HepG2 (cell line): ENCODE results near the gene PLEKHA5. TPM values are rescaled to one million over a fixed set of nuclear protein-coding genes. Genes with fewer than 3 reads are reported as not detected.

Experiments used
- ATAC-seq: fragments of 200-7000 bp; cut with Tn5 transposase; 3 replicates; pipeline ENCODE4 v1.9.1; 2020; ENCODE audit warnings: mild to moderate bottlenecking, moderate library complexity
- BruUV-seq: library from RNA; stranded (reverse); fragments of 400-500 nt; replicated peaks from 2 replicates; lab custom pipeline; 2021; lab: Mats Ljungman, UMichigan
- CTCF ChIA-PET: fragments of 300-600 bp; formaldehyde crosslinking; extraction: SDS; loops from one replicate; lab custom pipeline; 2021; ENCODE audit warnings: low total read pairs, inconsistent platforms, low intra/inter-chr PET ratio; lab: Yijun Ruan, JAX
- POLR2A ChIA-PET: fragments of 350-600 bp; sonication (Branson Sonifier 250); formaldehyde crosslinking; loops from one replicate; lab custom pipeline; 2020; ENCODE audit warnings: antibody characterized with exemption, inconsistent platforms; lab: Yijun Ruan, JAX
- DNase-seq: peaks from one replicate; pipeline ENCODE4 v3.0.0-alpha.2; 2015; ENCODE audit warnings: low spot score
- FAIRE-seq: peaks from 3 replicates; lab custom pipeline; 2011; peaks lifted over from hg19 to GRCh38; lab: Jason Lieb, UNC
- H2AFZ ChIP-seq: one replicate; pipeline ENCODE4 v1.6.1; 2011; ENCODE audit warnings: low read length, inconsistent platforms
- H3K27ac ChIP-seq: fragments of 300-600 bp; 3 replicates; pipeline ENCODE4 v1.8.0; 2011; ENCODE audit warnings: mixed run types, mild to moderate bottlenecking, mixed read lengths, low read length, inconsistent platforms; ENCODE audit not compliant: insufficient read depth; ENCODE audit errors: extremely low read length
- H3K27me3 ChIP-seq, 2 experiments: fragments of 200-600 bp in 1 of 2; 2 replicates in 1 of 2; 3 replicates in 1 of 2; pipeline versions ENCODE4 v1.6.0 to v1.8.0; 2011; ENCODE audit warnings: low read length in 2 of 2, mild to moderate bottlenecking in 2 of 2, moderate library complexity in 2 of 2, inconsistent platforms in 1 of 2; ENCODE audit not compliant: insufficient read depth in 2 of 2, control insufficient read depth in 1 of 2
- H3K36me3 ChIP-seq, 2 experiments: fragments of 200-600 bp in 1 of 2; replicated peaks in 1 of 2; 2 replicates in 1 of 2; 3 replicates in 1 of 2; pipeline versions ENCODE4 v1.5.1 to v1.8.0; 2011; ENCODE audit warnings: low read length in 2 of 2, inconsistent platforms in 1 of 2; ENCODE audit not compliant: insufficient read depth in 2 of 2, control insufficient read depth in 1 of 2
- H3K4me1 ChIP-seq: 2 replicates; pipeline ENCODE4 v1.5.1; 2012; ENCODE audit warnings: low read length, inconsistent platforms; ENCODE audit not compliant: insufficient read depth
- H3K4me2 ChIP-seq: 2 replicates; pipeline ENCODE4 v1.6.0; 2011; ENCODE audit warnings: low read depth, low read length, inconsistent platforms
- H3K4me3 ChIP-seq, 3 experiments: fragments of 200-600 bp in 1 of 3; sonication (generic), shearing (Covaris generic) in 1 of 3; replicated peaks in 1 of 3; 2 replicates each; pipeline ENCODE4 v1.5.1; 2011 to 2016; ENCODE audit warnings: low read length in 3 of 3, inconsistent platforms in 2 of 3, low read depth in 2 of 3, mild to moderate bottlenecking in 2 of 3, control low read depth in 1 of 3, mixed read lengths in 1 of 3; ENCODE audit not compliant: insufficient read depth in 1 of 3
- H3K79me2 ChIP-seq: one replicate; pipeline ENCODE4 v1.6.1; 2011; ENCODE audit warnings: low read length, inconsistent platforms; ENCODE audit not compliant: insufficient read depth
- H3K9ac ChIP-seq: 2 replicates; pipeline ENCODE4 v1.6.0; 2011; ENCODE audit warnings: mild to moderate bottlenecking, low read depth, low read length, inconsistent platforms; ENCODE audit not compliant: insufficient read depth
- H3K9me3 ChIP-seq: 2 replicates; pipeline ENCODE4 v1.5.1; 2012; ENCODE audit warnings: mild to moderate bottlenecking, low read length
- H4K20me1 ChIP-seq: 2 replicates; pipeline ENCODE4 v1.6.0; 2011; ENCODE audit warnings: inconsistent platforms, mild to moderate bottlenecking, low read length, moderate library complexity; ENCODE audit not compliant: insufficient read depth
- CBX2 ChIP-seq, 2 experiments: fragments of 200-600 bp in 1 of 2; sonication (generic); formaldehyde crosslinking in 1 of 2; IDR thresholded peaks; 2 replicates each; pipeline versions ENCODE4 v1.7.0 to v1.8.1; 2018 to 2022; ENCODE audit warnings: low read depth in 2 of 2, low read length in 1 of 2, mild to moderate bottlenecking in 1 of 2, missing genetic modification reagents in 1 of 2
- CCAR2 ChIP-seq: fragments of 200-400 bp; formaldehyde crosslinking; optimal IDR thresholded peaks from 2 replicates; pipeline ENCODE3; 2018; ENCODE audit warnings: low read depth, mild to moderate bottlenecking, low read length, moderate library complexity
- ERF ChIP-seq: IDR thresholded peaks from 2 replicates; pipeline ENCODE4 v1.6.1; 2018; ENCODE audit warnings: missing biosample characterization, missing genetic modification reagents
- FOSL2 ChIP-seq: sonication (generic); formaldehyde crosslinking; IDR thresholded peaks from 2 replicates; pipeline ENCODE4 v1.4.0; 2020; ENCODE audit warnings: missing genetic modification reagents
- GMEB1 ChIP-seq: sonication (generic); formaldehyde crosslinking; IDR thresholded peaks from 2 replicates; pipeline ENCODE4 v1.5.1; 2020; ENCODE audit warnings: missing genetic modification reagents, mild to moderate bottlenecking, borderline replicate concordance
- HIC2 ChIP-seq: sonication (generic); formaldehyde crosslinking; IDR thresholded peaks from 2 replicates; pipeline ENCODE4 v1.9.0; 2022; ENCODE audit warnings: low read depth, missing genetic modification reagents
- HINFP ChIP-seq: sonication (generic); formaldehyde crosslinking; IDR thresholded peaks from 2 replicates; pipeline ENCODE4 v1.4.0; 2020; ENCODE audit warnings: low read depth, mild to moderate bottlenecking, missing genetic modification reagents
- MAFF ChIP-seq: IDR thresholded peaks from 2 replicates; pipeline ENCODE4 v1.6.1; 2011; ENCODE audit warnings: low read depth, low read length, improper control_type of control experiment
- MAFK ChIP-seq, 2 experiments: IDR thresholded peaks in 1 of 2; conservative IDR thresholded peaks in 1 of 2; 2 replicates each; pipeline ENCODE4 v1.6.1; 2011; ENCODE audit warnings: improper control_type of control experiment in 2 of 2, low read length in 2 of 2
- NFE2L1 ChIP-seq: sonication (generic); formaldehyde crosslinking; IDR thresholded peaks from 2 replicates; pipeline ENCODE4 v1.4.0; 2020; ENCODE audit warnings: missing genetic modification reagents, mild to moderate bottlenecking, borderline replicate concordance
- NPAS2 ChIP-seq: sonication (generic); formaldehyde crosslinking; IDR thresholded peaks from 2 replicates; pipeline ENCODE4 v1.8.0; 2022; ENCODE audit warnings: mild to moderate bottlenecking, missing genetic modification reagents, borderline replicate concordance
- ZGPAT ChIP-seq: IDR thresholded peaks from 2 replicates; pipeline ENCODE4 v1.6.1; 2016; ENCODE audit warnings: mild to moderate bottlenecking
- ZNF343 ChIP-seq: sonication (generic); formaldehyde crosslinking; IDR thresholded peaks from 2 replicates; pipeline ENCODE4 v1.4.0; 2020; ENCODE audit warnings: mild to moderate bottlenecking, missing genetic modification reagents
- ZNF772 ChIP-seq: sonication (generic); formaldehyde crosslinking; IDR thresholded peaks from 2 replicates; pipeline ENCODE4 v1.5.0; 2020; ENCODE audit warnings: mild to moderate bottlenecking, missing genetic modification reagents
- ZNF780A ChIP-seq: sonication (generic); formaldehyde crosslinking; IDR thresholded peaks from 2 replicates; pipeline ENCODE4 v1.8.0; 2022; ENCODE audit warnings: mild to moderate bottlenecking, missing genetic modification reagents, moderate library complexity
- ZSCAN12 ChIP-seq: sonication (generic); formaldehyde crosslinking; IDR thresholded peaks from 2 replicates; pipeline ENCODE4 v1.9.0; 2021; ENCODE audit warnings: mild to moderate bottlenecking, missing genetic modification reagents
- in situ Hi-C: cut with HindIII; loops from 2 replicates; pipeline ENCODE4 v1.10.0; 2017; ENCODE audit warnings: low pct_unique_long_range_greater_than_20kb; ENCODE audit not compliant: extremely low pct_ligation_motif_present
- intact Hi-C: fragments of 100-400 bp; cut with micrococcal nuclease; formaldehyde crosslinking; loops from one replicate; pipeline ENCODE4 v1.10.0; 2022; ENCODE audit not compliant: unreplicated experiment
- polyA plus RNA-seq, 8 experiments: library from polyadenylated mRNA; depleted of rRNA in 3 of 8; stranded (reverse) in 7 of 8; unstranded in 1 of 8; fragments of >200 nt; fragmentation: Illumina TruSeq in 4 of 8; extraction: Trizol in 4 of 8; gene quantifications; 2 replicates each; pipeline versions ENCODE4 v1.2.1 to v1.2.3, GENCODE V29; 2011 to 2016; ENCODE audit warnings: low read depth in 4 of 8, missing spikeins in 1 of 8, mixed read lengths in 1 of 8; ENCODE audit not compliant: insufficient read depth in 1 of 8
- total RNA-seq, 5 experiments: library from RNA; depleted of rRNA; stranded (reverse); fragments of >200 nt; fragmentation: Illumina TruSeq; extraction: Trizol; gene quantifications; 2 replicates each; pipeline ENCODE4 v1.2.3, GENCODE V29; 2016; ENCODE audit warnings: low read depth in 1 of 5

Gene PLEKHA5
- total and polyA plus RNA-seq, 2 of the 13 experiments (the other 11 are each of a cell fraction or from before 2014, with no cell fraction given), result 4.2 to 15.4 TPM

DNA sequence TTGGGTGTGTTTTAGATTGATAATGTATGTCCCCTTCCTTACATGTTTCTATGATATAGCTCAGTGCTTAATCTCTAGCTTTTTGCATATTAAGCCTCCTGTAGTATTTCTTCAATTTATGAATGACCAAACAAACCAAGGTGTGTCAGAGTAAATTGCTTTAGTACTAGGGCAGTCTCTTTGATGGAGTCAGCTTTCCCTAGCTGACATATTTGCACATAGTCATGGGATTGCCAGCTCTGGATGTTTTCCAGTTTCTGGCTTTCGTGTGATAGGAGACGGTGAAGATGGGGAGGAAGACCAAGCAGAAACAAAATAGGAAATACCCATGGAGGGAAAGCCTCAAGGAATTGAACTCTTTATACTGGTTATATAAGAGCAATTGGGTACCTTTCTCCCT lies 148.9 kb downstream of the PLEKHA5 start (continued):
- TF ChIP-seq ZNF343 (CRISPR knock-in tag) (no peak), HIC2 (CRISPR knock-in tag) (no peak), ZSCAN12 (CRISPR knock-in tag) (no peak), NPAS2 (CRISPR knock-in tag) (no peak), ZNF780A (CRISPR knock-in tag) (no peak), ERF (CRISPR knock-in tag) (no peak), ZGPAT (CRISPR knock-in tag) (no peak), CBX2 (IDR thresholded peaks at IDR 0.05; ENCODE audit: low read depth, low read length) (no peak), CBX2 (CRISPR knock-in tag; IDR thresholded peaks at IDR 0.05; ENCODE audit: low read depth) (no peak), CCAR2 (no peak), FOSL2 (CRISPR knock-in tag) (no peak)

DNA sequence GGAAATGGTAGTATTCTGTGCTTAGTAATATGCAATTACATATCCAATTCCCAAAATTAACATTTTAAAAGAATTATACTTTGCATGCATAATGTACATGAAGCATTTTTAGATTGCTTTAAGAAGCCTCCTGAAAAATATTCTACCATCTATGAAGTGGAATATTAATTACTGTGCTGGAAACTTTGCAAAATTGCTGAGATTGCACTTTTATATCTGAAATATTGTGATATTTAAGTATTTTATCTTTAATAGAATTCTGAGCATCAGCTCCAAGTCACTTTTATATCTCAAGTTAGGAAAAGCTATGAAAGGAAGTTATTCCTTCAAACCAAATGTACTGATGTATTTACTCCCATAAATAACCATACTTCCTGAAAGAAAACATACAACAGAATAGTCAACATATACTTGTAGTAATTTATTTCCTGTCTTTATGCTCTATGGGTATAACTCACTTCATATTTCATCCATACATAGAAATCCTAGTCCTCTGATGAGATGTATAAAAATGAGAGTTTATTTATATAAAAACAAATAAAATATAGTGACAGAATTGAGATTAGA lies 152.7 kb downstream of the PLEKHA5 start:
- FAIRE-seq (no peak), DNase-seq (no peak), ATAC-seq (no peak)
- CTCF ChIA-PET, result no interaction called here
- H4K20me1 ChIP-seq, result no peaks in the 10 kb centered on the region
- intact Hi-C loops (no loop called here), in situ Hi-C loops (loop anchor here (25.0 kb wide), 1 partner anchor 845 kb away; no protein-coding TSS in a partner anchor)
- peaks cover 0 to 4% of the 10 kb centered on the region in 2 experiments; a peak in 1 of 5 replicates for H3K36me3 ChIP-seq
- no peak overlapping the region for H2AFZ ChIP-seq
- POLR2A ChIA-PET, result no interaction called here
- no peaks in the 10 kb centered on the region for H3K79me2 ChIP-seq
- H3K9me3 ChIP-seq, result no peaks in the 10 kb centered on the region
- no peaks in the 10 kb centered on the region for H3K27me3 ChIP-seq
- no peak overlapping the region for H3K9ac ChIP-seq
- H3K4me1 ChIP-seq, result peaks cover 7% of the 10 kb centered on the region
- BruUV-seq, result no TSS peak
- no peak overlapping the region for H3K4me2 ChIP-seq
- TF ChIP-seq HINFP (CRISPR knock-in tag), result no peak
- no peak for TF ChIP-seq ZNF772
- TF ChIP-seq NFE2L1 (CRISPR knock-in tag), result no peak
- TF ChIP-seq MAFF, result peak; percentile 97
- peak; percentile 96 to 99 for TF ChIP-seq MAFK (conservative IDR thresholded peaks at IDR 0.05 in 1 of 2, IDR thresholded peaks at IDR 0.05 in 1 of 2; ENCODE audit: low read length in 2 of 2)
- TF ChIP-seq GMEB1 (CRISPR knock-in tag), result no peak
- no peak overlapping the region for H3K27ac ChIP-seq
- no peak overlapping the region for H3K4me3 ChIP-seq
